SK-N-SH (cell line): Measurements from ENCODE around the gene PXYLP1. TPM values are rescaled to one million over a fixed set of nuclear protein-coding genes. Genes with fewer than 3 reads are reported as not detected.

ENCODE experiments used
- CTCF ChIA-PET: fragments of 300-600, 350-600 bp; formaldehyde crosslinking; extraction: SDS; loops from one replicate; lab custom pipeline; 2021; lab: Yijun Ruan, JAX
- POLR2A ChIA-PET: fragments of 350-600 bp; sonication (Branson Sonifier 250); formaldehyde crosslinking; extraction: SDS; loops from one replicate; lab custom pipeline; 2020; ENCODE audit warnings: antibody characterized with exemption, inconsistent platforms; lab: Yijun Ruan, JAX
- DNase-seq: peaks from one replicate; pipeline ENCODE4 v3.0.0; 2012
- H2AFZ ChIP-seq: fragments of 200-600 bp; sonication (generic); 2 replicates; pipeline ENCODE4 v1.8.1; 2016; ENCODE audit warnings: antibody characterized with exemption, mild to moderate bottlenecking, low read depth
- H3F3A ChIP-seq: fragments of 200-600 bp; sonication (generic); replicated peaks from 2 replicates; pipeline ENCODE3; 2016; ENCODE audit warnings: antibody characterized with exemption, mild to moderate bottlenecking; ENCODE audit not compliant: insufficient read depth
- H3K27ac ChIP-seq, 2 experiments: fragments of 200-500 bp in 1 of 2; fragments of 200-600 bp in 1 of 2; sonication (Bioruptor generic) in 1 of 2; sonication (generic), shearing (Covaris generic) in 1 of 2; 2 replicates each; pipeline versions ENCODE4 v1.5.1 to v1.6.1; 2014 to 2016; ENCODE audit warnings: low read depth in 2 of 2, inconsistent platforms in 1 of 2, low read length in 1 of 2, mild to moderate bottlenecking in 1 of 2, mixed read lengths in 1 of 2
- H3K27me3 ChIP-seq: fragments of 200-600 bp; sonication (generic), shearing (Covaris generic); 2 replicates; pipeline ENCODE4 v1.6.1; 2016; ENCODE audit warnings: mixed run types; ENCODE audit not compliant: insufficient read depth
- H3K36me3 ChIP-seq, 2 experiments: fragments of 200-500 bp in 1 of 2; fragments of 200-600 bp in 1 of 2; sonication (Bioruptor generic) in 1 of 2; sonication (generic) in 1 of 2; replicated peaks in 1 of 2; 2 replicates each; pipeline versions ENCODE3 to v1.5.1; 2014 to 2016; ENCODE audit warnings: low read length in 1 of 2, mild to moderate bottlenecking in 1 of 2; ENCODE audit not compliant: insufficient read depth in 2 of 2, control insufficient read depth in 1 of 2
- H3K4me1 ChIP-seq, 2 experiments: fragments of 200-500 bp in 1 of 2; fragments of 200-600 bp in 1 of 2; sonication (Bioruptor generic) in 1 of 2; sonication (generic), shearing (Covaris generic) in 1 of 2; 2 replicates each; pipeline versions ENCODE4 v1.5.1 to v1.6.1; 2014 to 2016; ENCODE audit warnings: low read depth in 1 of 2, low read length in 1 of 2, mixed run types in 1 of 2; ENCODE audit not compliant: insufficient read depth in 2 of 2, control insufficient read depth in 1 of 2
- H3K4me2 ChIP-seq: fragments of 200-600 bp; sonication (generic), shearing (Covaris generic); 2 replicates; pipeline ENCODE4 v1.6.1; 2017; ENCODE audit warnings: mixed run types
- H3K4me3 ChIP-seq, 2 experiments: fragments of 200-500 bp in 1 of 2; fragments of 200-600 bp in 1 of 2; sonication (Bioruptor generic) in 1 of 2; sonication (generic), shearing (Covaris generic) in 1 of 2; 2 replicates each; pipeline versions ENCODE4 v1.5.1 to v1.8.1; 2014 to 2016; ENCODE audit warnings: low read depth in 2 of 2, inconsistent platforms in 1 of 2, low read length in 1 of 2, mild to moderate bottlenecking in 1 of 2, mixed read lengths in 1 of 2, moderate library complexity in 1 of 2
- H3K79me2 ChIP-seq: fragments of 200-600 bp; sonication (generic); 2 replicates; pipeline ENCODE4 v1.8.1; 2017; ENCODE audit warnings: mild to moderate bottlenecking; ENCODE audit not compliant: insufficient read depth
- H3K9ac ChIP-seq: fragments of 200-600 bp; sonication (generic); 2 replicates; pipeline ENCODE4 v1.6.1; 2017; ENCODE audit warnings: mixed run types
- H3K9me2 ChIP-seq: fragments of 200-600 bp; sonication (generic); 2 replicates; pipeline ENCODE4 v1.6.1; 2017; ENCODE audit warnings: mixed run types
- H3K9me3 ChIP-seq: fragments of 200-600 bp; sonication (generic); 2 replicates; pipeline ENCODE4 v1.6.1; 2017; ENCODE audit warnings: mixed run types, mild to moderate bottlenecking, moderate library complexity
- H4K20me1 ChIP-seq: fragments of 200-600 bp; sonication (generic); 2 replicates; pipeline ENCODE4 v1.6.1; 2017; ENCODE audit warnings: mild to moderate bottlenecking, mixed run types; ENCODE audit not compliant: insufficient read depth
- ELF1 ChIP-seq: IDR thresholded peaks from 2 replicates; pipeline ENCODE4 v1.4.0; 2012
- FOSL2 ChIP-seq: IDR thresholded peaks from 2 replicates; pipeline ENCODE4 v1.4.0; 2012; ENCODE audit warnings: low read depth, mild to moderate bottlenecking, moderate library complexity, borderline replicate concordance
- GATA2 ChIP-seq: sonication (generic); formaldehyde crosslinking; IDR thresholded peaks from 2 replicates; pipeline ENCODE4 v1.5.0; 2020; ENCODE audit warnings: mild to moderate bottlenecking, missing genetic modification reagents
- NFIC ChIP-seq: IDR thresholded peaks from 2 replicates; pipeline ENCODE4 v1.4.0; 2012; ENCODE audit warnings: borderline replicate concordance
- NRF1 ChIP-seq: IDR thresholded peaks from 2 replicates; pipeline ENCODE4 v1.6.1; 2012; ENCODE audit warnings: low read depth, mild to moderate bottlenecking, low read length
- PBX3 ChIP-seq: IDR thresholded peaks from 2 replicates; pipeline ENCODE4; 2012
- RCOR1 ChIP-seq: fragments of 150-350 bp; IDR thresholded peaks from 2 replicates; pipeline ENCODE4 v1.6.1; 2017; ENCODE audit warnings: antibody characterized with exemption, low read length
- REST ChIP-seq: IDR thresholded peaks from 2 replicates; pipeline ENCODE4 v1.6.1; 2012; ENCODE audit warnings: mild to moderate bottlenecking, low read depth, low read length, moderate library complexity
- USF1 ChIP-seq: IDR thresholded peaks from 2 replicates; pipeline ENCODE4 v1.4.0; 2012; ENCODE audit warnings: low read depth, borderline replicate concordance
- ZBTB33 ChIP-seq: IDR thresholded peaks from 2 replicates; pipeline ENCODE4 v1.4.0; 2012; ENCODE audit warnings: low read depth, borderline replicate concordance
- WGBS: methylation state at CpG from one replicate; pipeline ENCODE4 v1.1.6; 2017; ENCODE audit warnings: low lambda C conversion rate; 5-methylcytosine and 5-hydroxymethylcytosine counted together
- polyA plus RNA-seq, 3 experiments: library from polyadenylated mRNA; depleted of rRNA; stranded (reverse); fragments of >200 nt; gene quantifications; 2 replicates each; pipeline ENCODE4 v1.2.3, GENCODE V29; 2012

Gene PXYLP1
- polyA plus RNA-seq, 1 of the 3 experiments (the other 2 are of a cell fraction) = 8.6 TPM

- no peaks in the 10 kb centered on the region for H3K27me3 ChIP-seq
- TF ChIP-seq RCOR1 (no peak), REST (no peak), ZBTB33 (no peak), PBX3 (no peak), NRF1 (no peak), GATA2 (CRISPR knock-in tag) (no peak), FOSL2 (no peak)
- no peak overlapping the region for H3K9ac ChIP-seq
- CTCF ChIA-PET = no interaction called here
- no peaks in the 10 kb centered on the region for H3K36me3 ChIP-seq
- H3K4me2 ChIP-seq = no peak overlapping the region
- H3K79me2 ChIP-seq = no peaks in the 10 kb centered on the region
- H2AFZ ChIP-seq = no peak overlapping the region
- no peak overlapping the region for H3K27ac ChIP-seq
- WGBS = 97% methylated on average over 2 of the region's 2 CpGs
- POLR2A ChIA-PET = no interaction called here
- no peaks in the 10 kb centered on the region for H3K9me3 ChIP-seq
- no peaks in the 10 kb centered on the region for H4K20me1 ChIP-seq
- H3K4me3 ChIP-seq = no peak overlapping the region
- no peaks in the 10 kb centered on the region; a peak in 1 of 4 replicates for H3K4me1 ChIP-seq
- no peaks in the 10 kb centered on the region for H3K9me2 ChIP-seq
- no peaks in the 10 kb centered on the region for H3F3A ChIP-seq
- no peak for DNase-seq
Measured at GRCh38 chr3:141260630-141260927, 29.0 kb downstream of the PXYLP1 start.

- ChIA-PET POLR2A (no interaction called here), CTCF (interaction anchor here (1.0 to 1.2 kb wide), 2 partner anchors 8 to 13 kb away, joined by 4 to 7 read pairs; no protein-coding TSS in a partner anchor)
- H3K4me2 ChIP-seq = no peak overlapping the region
- H3K9ac ChIP-seq = no peak overlapping the region
- no peaks in the 10 kb centered on the region for H3K79me2 ChIP-seq
- H4K20me1 ChIP-seq = no peaks in the 10 kb centered on the region
- H3K4me3 ChIP-seq = no peak overlapping the region
- no peak overlapping the region for H3K27ac ChIP-seq
- WGBS = 76% methylated on average over 8 of the region's 8 CpGs
- DNase-seq = no peak
- no peaks in the 10 kb centered on the region for H3K27me3 ChIP-seq
- no peaks in the 10 kb centered on the region for H3K9me2 ChIP-seq
- no peak overlapping the region for H2AFZ ChIP-seq
- no peaks in the 10 kb centered on the region for H3K36me3 ChIP-seq
- no peaks in the 10 kb centered on the region for H3F3A ChIP-seq
- no peaks in the 10 kb centered on the region for H3K9me3 ChIP-seq
- no peaks in the 10 kb centered on the region; a peak in 1 of 4 replicates for H3K4me1 ChIP-seq
- no peak for TF ChIP-seq ZBTB33
- TF ChIP-seq ELF1 = no peak
- no peak for TF ChIP-seq NFIC
- TF ChIP-seq USF1 = no peak
- no peak for TF ChIP-seq REST
Measured at GRCh38 chr3:141261472-141262307, 30.1 kb downstream of the PXYLP1 start.
